Measurements from ENCODE around the gene TMCC2. TPM values are rescaled to one million over a fixed set of nuclear protein-coding genes. Genes with fewer than 3 reads are reported as not detected.
A peak's percentile ranks its signal among the peaks of the same experiment; 100 is the strongest.
"Not testable (repeated sequence)": the region's sequence is repeated elsewhere in the genome, so short reads cannot be mapped to it uniquely, and the experiment has no call there.

Gene TMCC2
- total RNA-seq, 1 experiment from 2014 or later, result 5.4 TPM

DNA sequence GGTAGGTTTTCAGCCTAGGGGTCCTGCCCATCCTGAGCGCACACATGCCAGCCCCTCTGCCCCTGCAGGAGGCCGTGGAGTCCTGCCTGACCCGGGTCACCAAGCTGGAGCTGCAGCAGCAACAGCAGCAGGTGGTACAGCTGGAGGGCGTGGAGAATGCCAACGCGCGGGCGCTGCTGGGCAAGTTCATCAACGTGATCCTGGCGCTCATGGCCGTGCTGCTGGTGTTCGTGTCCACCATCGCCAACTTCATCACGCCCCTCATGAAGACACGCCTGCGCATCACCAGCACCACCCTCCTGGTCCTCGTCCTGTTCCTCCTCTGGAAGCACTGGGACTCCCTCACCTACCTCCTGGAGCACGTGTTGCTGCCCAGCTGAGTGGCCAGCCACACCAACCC, 44.0 kb downstream of the TMCC2 start:
- in situ Hi-C loops (cut with HindIII; ENCODE audit: low sequenced_read_pairs), result no loop called here
- DNase-seq (ENCODE audit: low spot score), result no peak

DNA sequence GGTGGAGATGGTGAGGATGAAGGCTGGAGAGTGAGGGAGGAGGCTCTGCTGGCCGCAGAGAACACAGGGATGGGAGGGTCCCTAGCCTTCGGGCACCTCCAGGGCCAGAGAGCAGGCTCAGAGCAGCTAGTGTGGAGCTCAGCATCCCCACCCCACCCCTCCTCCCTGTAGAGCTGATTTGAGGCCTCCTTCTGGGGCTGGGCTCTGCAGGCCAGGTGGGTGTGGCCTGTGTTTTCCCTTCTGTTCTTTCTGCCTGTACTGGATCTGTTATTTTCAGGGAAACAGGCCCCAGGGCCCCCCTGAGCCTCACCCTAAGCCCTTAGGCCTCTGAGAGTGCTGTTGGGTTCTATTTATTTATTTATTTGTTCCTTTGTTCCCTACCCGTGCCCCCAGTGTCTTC, 44.8 kb downstream of the TMCC2 start:
- in situ Hi-C loops (cut with HindIII; ENCODE audit: low sequenced_read_pairs), result no loop called here

DNA sequence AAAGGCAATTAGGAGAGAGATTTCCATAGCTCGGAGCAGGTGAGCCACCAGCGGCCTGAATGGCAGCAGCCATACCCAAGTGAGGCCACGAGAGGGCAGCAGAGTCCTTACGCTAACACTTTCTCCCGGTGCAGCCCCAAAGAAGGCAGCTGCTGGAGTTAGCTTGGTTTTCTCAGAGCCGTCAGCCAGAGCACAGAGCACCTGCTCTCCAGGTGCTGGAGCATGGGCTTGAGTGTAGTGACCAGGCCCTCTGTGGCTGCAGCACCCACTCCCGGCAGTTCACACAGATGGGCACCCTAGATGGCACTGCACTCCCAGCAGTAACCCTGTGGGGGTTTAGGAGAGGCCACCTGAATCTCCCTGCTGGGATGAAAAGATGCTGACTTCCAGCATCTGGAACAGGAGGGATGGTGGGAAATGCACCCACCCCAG, 45.8 kb downstream of the TMCC2 start:
- DNase-seq (ENCODE audit: low spot score), result peak; percentile 94
- in situ Hi-C loops (cut with HindIII; ENCODE audit: low sequenced_read_pairs), result no loop called here

More for the DNA sequence above, 44.8 kb downstream of the TMCC2 start:
- no peak for DNase-seq (ENCODE audit: low spot score)

DNA sequence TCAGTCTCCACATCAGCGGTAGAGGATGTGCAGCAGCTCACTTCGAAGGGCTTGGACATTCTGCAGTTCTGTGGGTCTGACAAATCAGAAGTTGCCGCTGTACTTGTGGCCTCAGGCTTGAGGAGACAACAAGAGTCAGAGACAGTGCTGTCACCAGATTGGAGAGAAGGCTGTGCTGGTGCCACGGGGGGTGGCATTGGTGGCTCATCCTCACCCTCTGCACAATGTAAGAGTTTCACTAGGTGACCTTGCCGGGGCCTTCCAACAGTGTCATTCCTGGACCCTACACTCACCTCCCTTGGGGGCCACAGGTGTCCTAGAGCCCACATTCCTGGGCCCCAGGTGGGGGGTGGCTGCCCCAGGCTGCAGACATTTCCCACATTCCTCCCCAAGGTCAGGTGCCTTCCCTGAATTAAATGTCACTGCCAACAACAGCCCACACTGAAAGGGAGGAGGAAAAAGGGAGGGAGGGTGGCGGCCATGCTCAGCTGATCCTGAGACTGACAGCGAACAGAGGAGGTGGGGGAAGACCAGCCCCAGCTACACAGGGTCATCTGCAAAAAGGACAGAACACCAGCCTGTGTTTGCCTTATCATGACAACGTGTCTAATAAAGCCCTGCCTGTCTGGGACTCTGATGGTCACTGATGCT, 46.4 kb downstream of the TMCC2 start:
- in situ Hi-C loops (cut with HindIII; ENCODE audit: low sequenced_read_pairs), result no loop called here
- DNase-seq (ENCODE audit: low spot score), result no peak

DNA sequence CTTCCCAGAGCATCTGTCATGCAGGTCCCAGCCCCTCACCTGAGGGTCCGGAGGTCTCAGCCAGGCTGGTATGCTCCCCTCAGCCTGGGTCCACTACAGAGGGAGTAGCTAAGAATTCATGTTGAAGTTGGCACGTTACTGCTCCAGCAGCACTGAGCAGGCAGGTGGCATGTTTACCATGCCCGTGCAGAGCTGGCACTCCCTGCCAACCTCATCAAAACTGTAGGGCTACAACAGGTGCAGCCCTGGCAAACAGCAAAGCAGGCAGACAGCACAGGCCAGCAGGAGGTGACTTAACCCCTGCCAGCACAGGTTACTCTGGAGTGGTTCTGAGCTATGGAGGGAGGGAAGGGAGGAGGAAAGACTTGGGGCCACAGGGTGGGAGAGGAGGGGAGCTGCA, 47.4 kb downstream of the TMCC2 start:
- in situ Hi-C loops (cut with HindIII; ENCODE audit: low sequenced_read_pairs), result no loop called here
- peak; percentile 97 for DNase-seq (ENCODE audit: low spot score)

DNA sequence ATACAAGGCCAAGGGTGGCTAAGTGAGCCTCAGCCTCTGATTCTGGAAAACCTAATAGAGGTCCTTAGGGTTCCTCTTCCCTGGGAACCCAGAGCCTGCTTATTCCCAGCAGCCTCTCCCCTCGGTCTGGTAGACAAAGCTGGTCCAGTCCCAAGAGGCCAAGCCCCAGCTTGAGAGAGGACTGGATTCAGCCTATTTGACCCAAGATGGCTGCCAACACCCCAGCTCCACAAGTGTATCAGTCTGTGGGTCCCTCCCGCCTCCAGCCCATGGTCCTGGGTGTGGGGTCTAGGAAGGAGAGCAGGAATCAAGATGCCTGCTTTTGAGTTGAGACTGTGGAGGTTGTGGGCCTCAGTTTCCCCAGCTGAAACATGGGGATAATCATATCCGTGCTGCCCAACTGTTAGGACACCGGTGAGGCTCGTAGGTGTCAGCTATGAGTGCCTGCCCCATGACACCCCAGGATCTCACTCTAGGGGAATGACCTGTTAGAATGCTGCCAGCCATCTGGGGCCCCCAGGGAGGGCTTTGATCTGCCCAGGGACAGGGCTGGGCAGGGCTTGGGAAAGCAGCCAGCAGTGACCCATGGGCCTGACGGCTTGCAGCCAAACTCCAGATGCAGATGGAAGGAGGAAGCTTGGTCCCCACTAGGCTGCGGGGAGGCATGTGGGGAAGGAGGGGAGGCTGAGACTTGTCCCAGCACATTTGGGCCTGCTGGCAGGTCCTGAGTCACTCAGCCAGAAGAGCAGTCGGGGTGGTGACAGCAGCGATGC, 48.4 kb downstream of the TMCC2 start:
- DNase-seq (ENCODE audit: low spot score), result no peak
- in situ Hi-C loops (cut with HindIII; ENCODE audit: low sequenced_read_pairs), result no loop called here

DNA sequence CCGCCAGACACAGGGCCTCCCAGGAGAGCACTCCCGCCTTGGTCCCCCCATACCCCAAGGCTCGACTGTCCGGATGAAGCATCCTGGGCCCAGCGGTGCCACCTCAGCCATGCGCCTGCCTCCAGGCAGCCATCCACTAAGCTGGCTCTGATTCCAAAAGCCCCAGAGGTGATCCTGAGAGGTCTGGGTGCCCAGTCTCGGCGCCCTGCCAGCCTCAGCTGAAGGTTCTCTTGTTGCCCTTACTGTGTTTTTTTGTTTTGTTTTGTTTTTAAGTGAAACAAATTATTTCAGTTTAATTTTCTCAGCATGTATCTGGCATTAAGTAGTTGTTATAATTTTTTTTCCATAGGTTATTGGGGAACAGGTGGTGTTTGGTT, 48.9 kb downstream of the TMCC2 start:
- DNase-seq (ENCODE audit: low spot score), result no peak

DNA sequence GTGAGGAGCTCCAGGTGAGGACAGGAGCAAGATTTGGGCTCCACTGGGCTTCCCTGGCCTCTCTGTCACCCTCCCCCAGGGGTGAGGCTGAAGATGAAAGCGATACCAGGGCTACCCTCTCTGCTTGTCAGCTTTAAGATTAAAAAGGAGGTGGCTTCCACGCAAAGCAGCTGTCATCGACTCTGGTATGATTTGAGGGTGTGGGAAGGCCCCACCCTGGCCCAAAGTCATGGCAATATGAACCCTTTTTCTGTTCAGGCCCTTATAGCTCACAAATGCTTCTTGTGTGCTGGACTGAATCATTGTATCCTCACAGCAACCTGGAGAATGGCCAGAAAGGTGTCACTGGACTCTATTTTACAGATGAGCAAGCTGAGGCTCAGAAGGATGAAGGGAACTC, 52.2 kb downstream of the TMCC2 start:
- in situ Hi-C loops (cut with HindIII; ENCODE audit: low sequenced_read_pairs), result no loop called here
- DNase-seq (ENCODE audit: low spot score), result no peak

More for the DNA sequence above, 48.9 kb downstream of the TMCC2 start:
- in situ Hi-C loops (cut with HindIII; ENCODE audit: low sequenced_read_pairs), result no loop called here

DNA sequence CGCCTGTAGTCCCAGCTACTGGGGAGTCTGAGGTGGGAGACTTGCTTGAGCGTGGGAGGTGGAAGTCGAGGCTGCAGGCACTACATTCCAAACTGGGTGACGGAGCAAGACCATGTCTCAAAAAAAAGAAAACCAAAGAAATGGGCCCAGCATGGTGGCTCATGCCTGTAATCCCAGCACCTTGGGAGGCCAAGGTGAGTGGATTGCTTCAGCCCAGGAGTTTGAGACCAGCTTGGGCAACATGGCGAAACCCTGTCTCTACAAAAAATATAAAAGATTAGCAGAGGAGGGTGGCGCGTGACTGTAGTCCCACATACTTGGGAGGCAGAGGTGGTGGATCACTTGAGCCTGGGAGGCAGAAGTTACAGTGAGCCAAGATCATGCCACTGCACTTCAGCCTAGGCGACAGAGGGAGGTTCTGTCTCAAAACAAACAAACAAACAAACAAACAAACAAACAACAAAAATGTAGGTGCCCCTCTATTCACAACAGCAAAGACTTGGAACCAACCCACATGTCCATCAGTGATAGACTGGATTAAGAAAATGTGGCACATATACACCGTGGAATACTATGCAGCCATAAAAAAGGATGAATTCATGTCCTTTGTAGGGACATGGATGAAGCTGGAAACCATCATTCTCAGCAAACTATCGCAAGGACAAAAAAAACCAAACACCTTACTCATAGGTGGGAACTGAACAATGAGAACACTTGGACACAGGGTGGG, 53.1 kb downstream of the TMCC2 start:
- in situ Hi-C loops (cut with HindIII; ENCODE audit: low sequenced_read_pairs), result not testable (repeated sequence)

DNA sequence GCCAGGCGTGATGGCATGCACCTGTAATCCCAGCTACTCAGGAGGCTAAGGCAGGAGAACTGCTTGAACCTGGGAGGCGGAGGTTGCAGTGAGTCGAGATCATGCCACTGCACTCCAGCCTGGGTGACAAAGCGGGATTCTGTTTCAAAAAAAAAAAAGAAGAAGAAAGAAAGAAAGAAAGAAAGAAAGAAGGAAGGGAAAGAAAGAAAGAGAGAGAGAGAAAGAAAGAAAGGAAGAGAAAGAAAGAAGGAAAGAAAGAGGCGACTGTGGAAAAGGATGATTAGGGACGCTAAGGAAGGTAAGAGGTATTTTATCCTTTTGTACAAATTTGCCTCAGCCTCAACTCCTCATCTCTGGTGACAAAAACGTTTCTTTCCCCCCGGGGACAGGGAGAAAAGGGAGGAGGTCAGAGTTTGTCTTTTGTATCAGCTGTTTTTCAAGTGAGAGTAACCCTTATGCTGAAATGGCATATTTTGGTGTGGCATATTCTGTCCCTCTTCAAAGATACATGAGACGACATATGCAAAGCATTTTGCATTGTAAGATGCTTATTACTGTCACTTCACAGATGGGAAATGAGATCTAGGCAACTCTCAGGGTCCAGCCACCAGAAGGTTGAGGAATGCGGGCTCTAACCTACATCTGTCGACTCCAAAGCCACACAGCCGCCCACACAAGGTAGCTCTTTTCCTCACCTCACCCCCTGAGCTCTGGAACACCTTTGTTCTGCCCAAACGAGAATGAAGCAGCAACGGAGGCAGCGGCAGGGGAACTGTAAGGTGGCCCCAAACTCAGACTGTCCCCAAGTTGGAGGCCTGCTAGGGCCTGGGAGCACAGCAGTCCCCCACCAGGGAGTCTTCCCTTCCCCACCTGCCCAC, 55.8 kb downstream of the TMCC2 start:
- in situ Hi-C loops (cut with HindIII; ENCODE audit: low sequenced_read_pairs), result no loop called here
- no peak for DNase-seq (ENCODE audit: low spot score)

More for the DNA sequence above, 53.1 kb downstream of the TMCC2 start:
- not testable (repeated sequence) for DNase-seq (ENCODE audit: low spot score)

DNA sequence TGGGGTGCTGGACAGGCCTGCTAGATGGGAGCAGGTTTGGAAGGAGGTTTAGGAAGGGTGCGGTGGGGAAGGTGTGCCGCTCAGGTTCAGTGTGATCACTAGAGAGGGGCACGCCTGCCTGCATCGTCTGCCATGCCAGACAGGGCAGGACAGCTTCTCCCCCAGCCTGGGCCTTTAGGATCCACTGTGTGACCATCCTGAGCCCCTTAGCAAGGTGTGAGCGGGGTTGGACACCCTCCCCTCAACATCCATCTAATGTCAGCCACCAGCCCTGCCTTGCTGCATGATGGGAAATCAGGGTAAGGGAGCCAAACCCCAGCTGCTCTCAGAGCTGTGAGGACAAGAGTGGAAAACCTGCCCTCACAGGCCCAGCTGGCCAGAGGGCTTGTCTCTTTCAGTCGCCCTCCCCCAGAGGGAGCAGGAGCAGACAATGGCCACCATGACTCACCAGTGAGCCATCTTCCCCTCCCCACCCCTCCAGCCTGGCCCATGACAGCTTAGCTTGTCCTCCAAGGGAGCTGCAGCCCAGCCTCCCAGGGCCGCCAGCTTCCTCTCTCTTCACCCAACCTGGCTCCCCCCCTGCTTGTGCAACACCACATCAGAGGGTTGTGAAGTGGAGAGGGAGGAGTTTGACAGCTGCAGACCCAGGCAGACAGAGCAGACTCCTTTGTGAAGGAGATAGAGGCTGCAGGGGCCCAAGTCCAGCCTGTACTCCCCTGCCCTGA, 56.8 kb downstream of the TMCC2 start:
- in situ Hi-C loops (cut with HindIII; ENCODE audit: low sequenced_read_pairs), result no loop called here
- no peak for DNase-seq (ENCODE audit: low spot score)

DNA sequence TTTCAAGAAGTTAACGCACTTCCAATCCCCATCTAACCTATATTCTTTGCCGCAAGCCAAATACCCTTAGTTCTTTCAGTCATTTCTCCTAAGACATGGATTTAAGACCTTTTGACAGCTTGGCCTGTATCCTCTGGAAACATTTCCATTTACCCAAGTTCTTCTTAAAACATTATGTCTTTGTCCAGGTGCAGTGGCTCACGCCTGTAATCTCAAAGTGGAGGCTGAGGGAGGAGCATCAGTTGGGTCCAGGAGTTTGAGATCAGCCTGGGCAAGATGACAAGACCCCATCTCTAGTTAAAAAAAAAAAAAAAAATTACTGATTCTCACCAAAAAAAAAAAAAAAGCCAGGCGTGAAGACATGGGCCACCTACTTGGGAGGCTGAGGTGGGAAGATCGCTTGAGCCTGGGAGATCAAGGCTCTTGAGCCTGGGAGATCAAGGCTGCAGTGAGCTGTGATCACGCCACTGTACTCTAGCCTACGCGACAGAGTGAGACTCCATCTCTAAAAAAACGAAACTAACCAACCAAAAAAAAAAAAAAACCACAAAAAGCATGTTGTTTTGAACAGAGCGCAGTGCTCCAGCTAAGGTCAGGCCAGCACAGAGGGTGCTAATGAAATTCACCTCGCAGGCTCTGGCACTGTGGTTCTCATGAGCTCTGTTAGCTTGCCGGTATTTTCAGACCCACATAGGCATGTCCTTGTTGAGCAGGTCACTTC, 57.8 kb downstream of the TMCC2 start:
- in situ Hi-C loops (cut with HindIII; ENCODE audit: low sequenced_read_pairs), result no loop called here
- no peak for DNase-seq (ENCODE audit: low spot score)

DNA sequence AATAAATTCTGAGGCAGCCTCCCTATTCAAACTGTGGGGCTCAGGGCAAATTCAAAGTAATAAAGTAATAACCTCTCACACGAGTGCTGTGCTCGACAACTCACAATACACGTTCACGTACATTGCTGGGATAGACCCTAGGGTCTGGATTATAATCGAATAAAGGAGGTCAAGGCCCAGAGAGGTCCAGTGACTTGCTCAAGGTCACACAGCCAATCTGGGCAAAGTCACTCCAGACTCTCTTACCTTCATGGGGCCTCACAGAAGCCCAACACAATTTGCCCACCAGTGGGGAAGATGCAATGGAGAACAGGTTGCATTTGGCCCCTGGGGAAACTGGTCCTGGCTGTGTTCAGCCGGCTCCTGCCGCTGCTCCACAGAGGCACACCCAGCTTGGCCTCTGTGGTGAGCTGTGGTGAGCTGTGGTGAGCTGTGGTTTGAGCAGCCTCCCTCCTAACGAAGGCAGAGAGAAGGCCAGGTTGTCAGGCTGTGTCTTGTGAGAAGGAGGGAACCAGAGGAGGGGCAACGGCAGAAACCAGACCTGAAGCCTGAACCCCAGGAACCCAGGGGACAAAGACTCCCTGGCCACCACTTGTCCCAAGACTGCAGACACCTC, 58.7 kb downstream of the TMCC2 start:
- DNase-seq (ENCODE audit: low spot score), result no peak
- in situ Hi-C loops (cut with HindIII; ENCODE audit: low sequenced_read_pairs), result no loop called here

DNA sequence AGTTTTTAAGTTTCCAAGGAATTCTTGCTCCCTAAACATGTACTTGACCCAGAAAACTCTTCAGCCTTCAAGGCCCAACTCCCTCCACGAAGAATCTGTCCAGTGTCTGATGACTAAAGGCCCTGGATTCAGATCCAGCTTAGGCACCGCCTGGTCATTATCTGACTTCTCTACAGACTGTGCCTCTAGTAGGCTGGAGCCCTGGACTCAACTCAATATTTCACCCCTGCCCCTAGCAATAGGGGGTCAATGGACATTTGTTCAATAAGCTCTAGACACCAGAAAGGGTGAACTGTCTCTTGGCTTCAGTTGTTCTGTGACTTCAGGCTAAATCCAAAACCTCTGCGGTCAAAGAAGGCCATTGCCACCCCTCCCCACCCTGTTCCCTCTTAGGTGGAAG, 59.3 kb downstream of the TMCC2 start:
- no peak for DNase-seq (ENCODE audit: low spot score)
- in situ Hi-C loops (cut with HindIII; ENCODE audit: low sequenced_read_pairs), result no loop called here

DNA sequence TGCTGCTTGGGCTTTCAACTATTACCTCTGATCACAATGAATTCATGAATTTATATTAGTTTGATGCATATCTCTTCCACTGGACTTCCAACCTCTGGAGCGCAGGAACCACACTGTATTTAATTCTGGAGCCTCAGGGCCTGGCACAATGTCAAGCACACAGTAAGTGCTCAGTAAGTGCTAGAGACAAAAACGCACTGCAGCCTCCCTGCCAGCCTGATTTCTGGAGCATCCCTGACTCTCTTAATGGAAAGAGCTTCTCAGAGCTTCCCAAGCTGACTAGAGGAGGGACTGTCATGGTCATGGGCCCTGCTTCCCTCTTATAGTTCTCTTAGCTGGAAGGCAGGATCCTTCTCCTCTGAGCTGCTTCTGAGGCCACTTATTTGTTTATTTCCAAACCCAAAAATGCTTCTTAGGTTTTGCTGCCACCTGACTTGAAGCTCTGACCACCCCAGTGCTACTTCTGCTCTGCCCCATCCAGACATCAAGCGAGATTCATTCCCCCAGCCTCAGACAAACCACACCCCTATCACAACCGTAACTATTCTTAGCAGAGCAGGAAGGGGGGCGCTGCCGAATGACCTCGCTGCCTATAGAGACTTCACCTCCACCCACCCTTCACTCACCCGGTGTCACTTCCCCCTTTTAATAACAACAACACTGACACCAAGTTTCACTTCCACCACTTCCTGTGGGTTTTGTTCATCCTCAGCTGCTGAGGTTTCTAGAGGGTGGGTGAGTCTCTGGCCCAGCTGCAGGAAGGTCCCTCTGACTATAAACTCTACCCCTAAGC, 60.2 kb downstream of the TMCC2 start:
- in situ Hi-C loops (cut with HindIII; ENCODE audit: low sequenced_read_pairs), result no loop called here
- DNase-seq (ENCODE audit: low spot score), result no peak

DNA sequence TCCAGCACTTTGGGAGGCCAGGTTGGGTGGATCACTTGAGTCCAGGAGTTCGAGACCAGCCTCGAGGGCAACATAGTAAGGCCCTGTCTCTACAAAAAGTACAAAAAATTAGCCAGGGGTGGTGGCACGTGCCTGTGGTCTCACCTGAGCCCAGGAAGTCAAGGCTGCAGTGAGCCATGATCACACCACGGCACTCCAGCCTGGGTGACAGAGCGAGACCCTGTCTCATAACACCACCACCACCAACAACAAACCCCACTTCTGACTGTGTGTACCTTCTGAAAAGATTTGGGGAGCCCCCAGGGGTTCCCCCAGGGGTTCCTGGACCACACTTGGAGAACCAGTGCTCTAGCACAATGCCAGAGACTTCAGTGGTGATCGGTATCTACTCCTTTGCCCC, 63.9 kb downstream of the TMCC2 start:
- in situ Hi-C loops (cut with HindIII; ENCODE audit: low sequenced_read_pairs), result no loop called here

More for the DNA sequence above, 63.9 kb downstream of the TMCC2 start:
- no peak for DNase-seq (ENCODE audit: low spot score)

Measured in G401 (cell line).